Measurements from ENCODE around the gene LTBP2. TPM values are rescaled to one million over a fixed set of nuclear protein-coding genes. Genes with fewer than 3 reads are reported as not detected.

LTBP2 gene
- total and polyA plus RNA-seq, 7 donors = 2.4 to 51.4 (median 11.8) TPM

GRCh38 chr14:74505831-74506230 is 106.2 kb downstream of the LTBP2 start:
- Histone ChIP-seq H3K36me3 (ENCODE audit: insufficient read depth in 1 of 2, low read depth in 1 of 2) (peaks cover 0 to 8% of the 10 kb centered on the region in 2 donors), H3K4me3 (no peak overlapping the region), H3K27me3 (ENCODE audit: insufficient read depth in 3 of 3, low read length in 2 of 3) (peaks cover 0 to 4% (median 0%) of the 10 kb centered on the region in 3 donors), H3K27ac (no peak overlapping the region), H3K4me1 (no peaks in the 10 kb centered on the region), H3K9me3 (no peaks in the 10 kb centered on the region)
- WGBS, 3 donors = 83 to 84% (median 83%) methylated on average over 17 of the region's 17 CpGs
- no peak for DNase-seq
- intact Hi-C loops (cut with DNase I) = no loop called here
- no peak for ATAC-seq
- no peak for TF ChIP-seq CTCF (IDR thresholded peaks at IDR 0.05)

- H3K4me3 ChIP-seq = no peak overlapping the region
- 89 to 91% (median 91%) methylated on average over 19 to 20 of the region's 20 CpGs for WGBS, 3 donors
- H3K27me3 ChIP-seq (ENCODE audit: insufficient read depth in 3 of 3, low read length in 2 of 3) = peaks cover 0 to 4% (median 0%) of the 10 kb centered on the region in 3 donors
- no peaks in the 10 kb centered on the region for H3K4me1 ChIP-seq
- DNase-seq (no peak), ATAC-seq (no peak)
- H3K27ac ChIP-seq = no peak overlapping the region
- intact Hi-C loops (cut with DNase I) = no loop called here
- peaks cover 0 to 8% of the 10 kb centered on the region in 2 donors for H3K36me3 ChIP-seq (ENCODE audit: insufficient read depth in 1 of 2, low read depth in 1 of 2)
- H3K9me3 ChIP-seq = no peaks in the 10 kb centered on the region
- no peak for TF ChIP-seq CTCF (IDR thresholded peaks at IDR 0.05)
Observed at GRCh38 chr14:74504874-74505720, 106.9 kb downstream of the LTBP2 start.

GRCh38 chr14:74504412-74504811 is 107.6 kb downstream of the LTBP2 start:
- Histone ChIP-seq H3K4me1 (no peaks in the 10 kb centered on the region), H3K36me3 (ENCODE audit: insufficient read depth in 1 of 2, low read depth in 1 of 2) (peaks cover 0 to 8% of the 10 kb centered on the region in 2 donors), H3K27me3 (ENCODE audit: insufficient read depth in 3 of 3, low read length in 2 of 3) (peaks cover 0 to 4% (median 0%) of the 10 kb centered on the region in 3 donors), H3K9me3 (no peaks in the 10 kb centered on the region), H3K4me3 (no peak overlapping the region), H3K27ac (no peak overlapping the region)
- intact Hi-C loops (cut with DNase I) = no loop called here
- DNase-seq (no peak), ATAC-seq (no peak)
- TF ChIP-seq CTCF (IDR thresholded peaks at IDR 0.05) = no peak
- 90 to 97% (median 95%) methylated on average over 4 of the region's 4 CpGs for WGBS, 3 donors

GRCh38 chr14:74503938-74504335 is 108.1 kb downstream of the LTBP2 start:
- Histone ChIP-seq H3K4me3 (no peak overlapping the region), H3K27ac (no peak overlapping the region), H3K4me1 (no peaks in the 10 kb centered on the region), H3K27me3 (ENCODE audit: insufficient read depth in 3 of 3, low read length in 2 of 3) (peaks cover 0 to 4% (median 0%) of the 10 kb centered on the region in 3 donors), H3K9me3 (no peaks in the 10 kb centered on the region), H3K36me3 (ENCODE audit: insufficient read depth in 1 of 2, low read depth in 1 of 2) (peaks cover 0 to 8% of the 10 kb centered on the region in 2 donors)
- WGBS, 3 donors = 94 to 95% (median 94%) methylated on average over 12 of the region's 12 CpGs
- no peak for ATAC-seq
- intact Hi-C loops (cut with DNase I) = no loop called here
- no peak for TF ChIP-seq CTCF (IDR thresholded peaks at IDR 0.05)
- no peak for DNase-seq
